Coronary artery (tissue), 2 donors: ENCODE results near the gene EDNRA.

ENCODE experiments used
- DNase-seq: peaks from one replicate; pipeline ENCODE4 v3.0.0-alpha.2; 2017; ENCODE audit warnings: low spot score
- H3K27ac ChIP-seq, 2 donors: fragments of 200-600 bp; sonication (generic); one replicate each; pipeline ENCODE4 v1.5.1; 2016 to 2019
- H3K4me3 ChIP-seq: fragments of 200-600 bp; sonication (generic); 2 replicates; pipeline ENCODE4 v1.5.1; 2016; ENCODE audit warnings: mild to moderate bottlenecking, moderate library complexity
- TF ChIP-seq, protein P1 (sequence below): fragments of 200-600 bp; sonication (generic); IDR thresholded peaks from one replicate; pipeline ENCODE4 v1.5.1; 2019; ENCODE audit warnings: antibody characterized with exemption

The EDNRA gene

DNA sequence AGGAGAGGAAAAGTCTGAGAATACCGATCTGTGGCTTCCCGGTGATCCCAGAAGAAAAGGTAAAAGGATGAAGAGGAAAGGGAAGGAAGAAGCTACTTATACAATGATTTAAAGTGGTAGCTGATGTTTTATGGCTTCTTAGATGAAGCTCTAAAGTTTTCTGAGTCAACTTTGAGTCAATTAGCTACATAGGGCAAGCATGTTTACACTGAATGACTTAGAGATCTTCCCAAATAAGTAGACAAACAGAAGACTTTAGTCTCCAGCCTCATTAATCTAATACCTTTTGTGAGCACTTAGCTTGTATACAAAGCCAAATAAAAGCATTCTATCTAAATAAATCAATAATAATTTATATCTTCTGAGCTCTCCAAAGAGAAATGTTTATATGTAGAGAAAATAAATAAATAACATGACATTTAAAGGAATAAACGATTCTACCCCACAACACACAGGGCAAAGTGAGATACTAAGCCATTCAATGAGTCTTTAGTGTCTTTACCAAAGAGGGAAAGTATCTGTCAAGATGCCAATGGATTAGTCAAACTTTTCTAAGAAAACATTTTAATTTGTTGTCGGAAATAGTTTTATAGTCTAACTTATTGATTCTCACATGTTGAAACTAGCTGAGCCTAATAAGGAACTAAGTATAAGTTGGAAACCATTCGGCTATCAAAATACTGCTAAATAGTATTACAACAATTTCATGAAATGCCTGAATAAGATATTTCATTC lies 90.3 kb downstream of the EDNRA start:
- TF ChIP-seq, protein P1, sequence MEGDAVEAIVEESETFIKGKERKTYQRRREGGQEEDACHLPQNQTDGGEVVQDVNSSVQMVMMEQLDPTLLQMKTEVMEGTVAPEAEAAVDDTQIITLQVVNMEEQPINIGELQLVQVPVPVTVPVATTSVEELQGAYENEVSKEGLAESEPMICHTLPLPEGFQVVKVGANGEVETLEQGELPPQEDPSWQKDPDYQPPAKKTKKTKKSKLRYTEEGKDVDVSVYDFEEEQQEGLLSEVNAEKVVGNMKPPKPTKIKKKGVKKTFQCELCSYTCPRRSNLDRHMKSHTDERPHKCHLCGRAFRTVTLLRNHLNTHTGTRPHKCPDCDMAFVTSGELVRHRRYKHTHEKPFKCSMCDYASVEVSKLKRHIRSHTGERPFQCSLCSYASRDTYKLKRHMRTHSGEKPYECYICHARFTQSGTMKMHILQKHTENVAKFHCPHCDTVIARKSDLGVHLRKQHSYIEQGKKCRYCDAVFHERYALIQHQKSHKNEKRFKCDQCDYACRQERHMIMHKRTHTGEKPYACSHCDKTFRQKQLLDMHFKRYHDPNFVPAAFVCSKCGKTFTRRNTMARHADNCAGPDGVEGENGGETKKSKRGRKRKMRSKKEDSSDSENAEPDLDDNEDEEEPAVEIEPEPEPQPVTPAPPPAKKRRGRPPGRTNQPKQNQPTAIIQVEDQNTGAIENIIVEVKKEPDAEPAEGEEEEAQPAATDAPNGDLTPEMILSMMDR, result no peak
- H3K4me3 ChIP-seq, result no peak overlapping the region
- no peak for DNase-seq
- H3K27ac ChIP-seq, result no peak overlapping the region

- no peak overlapping the region for H3K4me3 ChIP-seq
- TF ChIP-seq, protein P1, result no peak
- no peak overlapping the region for H3K27ac ChIP-seq
- no peak for DNase-seq
Measured at GRCh38 chr4:147576084-147576483, 95.2 kb downstream of the EDNRA start.

DNA sequence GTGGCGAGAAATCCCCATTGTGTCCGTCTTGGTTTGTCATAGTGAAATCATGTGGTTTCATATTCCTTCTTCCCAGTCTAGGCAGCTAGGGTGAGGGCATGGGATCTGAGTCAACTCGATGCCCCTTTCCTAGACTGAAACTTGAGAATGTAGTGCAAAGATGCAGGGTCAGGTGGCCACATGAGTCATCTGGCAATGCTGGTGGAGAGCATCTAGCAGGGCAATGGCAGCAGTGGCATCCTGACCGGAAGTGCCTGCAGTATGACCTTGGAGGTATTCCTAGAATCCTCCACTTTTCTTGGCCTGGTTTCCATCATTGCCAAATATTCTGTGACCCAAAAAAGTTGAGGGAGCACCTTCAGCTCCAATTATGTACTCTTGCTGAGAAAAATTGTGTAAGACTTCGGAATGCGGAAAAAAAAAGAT lies 97.2 kb downstream of the EDNRA start:
- peak; percentile 80 for DNase-seq
- TF ChIP-seq, protein P1, result no peak
- H3K4me3 ChIP-seq, result no peak overlapping the region
- H3K27ac ChIP-seq, result no peak overlapping the region

DNA sequence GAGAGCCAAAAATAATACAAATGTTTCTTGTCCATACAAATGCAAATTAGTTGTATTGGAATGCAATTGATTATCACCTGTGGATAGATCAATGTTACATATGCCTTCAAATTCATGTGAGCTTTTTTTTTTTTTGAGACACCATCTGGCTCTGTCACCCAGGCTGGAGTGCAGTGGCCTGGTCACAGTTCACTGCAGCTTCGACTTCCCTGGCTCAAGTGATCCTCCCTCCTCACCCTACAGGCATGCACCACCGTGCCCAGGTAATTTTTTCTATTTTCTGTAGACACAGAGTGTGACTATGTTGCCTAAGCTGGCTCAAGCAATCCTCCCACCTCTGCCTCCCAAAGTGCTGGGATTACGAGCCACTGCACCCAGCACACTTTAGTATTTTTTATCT lies 97.7 kb downstream of the EDNRA start:
- TF ChIP-seq, protein P1, result no peak
- DNase-seq, result no peak
- Histone ChIP-seq H3K27ac (no peak overlapping the region), H3K4me3 (no peak overlapping the region)

DNA sequence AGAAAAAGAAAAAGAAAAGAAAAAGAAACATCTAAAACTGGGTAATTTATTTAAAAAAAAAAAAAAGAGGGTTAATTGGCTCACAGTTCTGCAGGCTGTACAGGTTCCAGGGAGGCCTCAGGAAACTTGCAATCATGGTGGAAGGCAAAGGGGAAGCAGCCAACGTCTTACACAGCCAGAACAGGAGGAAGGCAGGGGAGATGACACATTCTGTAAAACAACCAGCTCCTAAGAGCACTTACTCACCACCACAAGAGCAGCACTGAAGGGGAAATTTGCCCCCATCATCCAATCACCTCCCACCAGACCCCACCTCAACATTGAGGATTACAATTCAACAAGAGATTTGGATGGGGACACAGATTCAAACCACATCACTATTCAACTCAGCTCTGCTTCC lies 99.5 kb downstream of the EDNRA start:
- Histone ChIP-seq H3K27ac (no peak overlapping the region), H3K4me3 (no peak overlapping the region)
- TF ChIP-seq, protein P1, result no peak
- DNase-seq, result no peak

GRCh38 chr4:147581606-147582350 lies 100.9 kb downstream of the EDNRA start:
- TF ChIP-seq, protein P1, result no peak
- no peak overlapping the region for H3K4me3 ChIP-seq
- no peak overlapping the region for H3K27ac ChIP-seq
- no peak for DNase-seq
